GM12801 (cell line): ENCODE results near the gene FJX1.

Source experiments
- TF ChIP-seq, protein P1 (sequence below): IDR thresholded peaks from one replicate; pipeline ENCODE4 v1.5.1; 2011; ENCODE audit warnings: control low read depth; ENCODE audit not compliant: insufficient read length; ENCODE audit errors: extremely low read depth

Gene FJX1

GRCh38 chr11:35594680-35595079, 23.6 kb upstream of the FJX1 start:
- TF ChIP-seq, protein P1, sequence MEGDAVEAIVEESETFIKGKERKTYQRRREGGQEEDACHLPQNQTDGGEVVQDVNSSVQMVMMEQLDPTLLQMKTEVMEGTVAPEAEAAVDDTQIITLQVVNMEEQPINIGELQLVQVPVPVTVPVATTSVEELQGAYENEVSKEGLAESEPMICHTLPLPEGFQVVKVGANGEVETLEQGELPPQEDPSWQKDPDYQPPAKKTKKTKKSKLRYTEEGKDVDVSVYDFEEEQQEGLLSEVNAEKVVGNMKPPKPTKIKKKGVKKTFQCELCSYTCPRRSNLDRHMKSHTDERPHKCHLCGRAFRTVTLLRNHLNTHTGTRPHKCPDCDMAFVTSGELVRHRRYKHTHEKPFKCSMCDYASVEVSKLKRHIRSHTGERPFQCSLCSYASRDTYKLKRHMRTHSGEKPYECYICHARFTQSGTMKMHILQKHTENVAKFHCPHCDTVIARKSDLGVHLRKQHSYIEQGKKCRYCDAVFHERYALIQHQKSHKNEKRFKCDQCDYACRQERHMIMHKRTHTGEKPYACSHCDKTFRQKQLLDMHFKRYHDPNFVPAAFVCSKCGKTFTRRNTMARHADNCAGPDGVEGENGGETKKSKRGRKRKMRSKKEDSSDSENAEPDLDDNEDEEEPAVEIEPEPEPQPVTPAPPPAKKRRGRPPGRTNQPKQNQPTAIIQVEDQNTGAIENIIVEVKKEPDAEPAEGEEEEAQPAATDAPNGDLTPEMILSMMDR, result no peak

DNA sequence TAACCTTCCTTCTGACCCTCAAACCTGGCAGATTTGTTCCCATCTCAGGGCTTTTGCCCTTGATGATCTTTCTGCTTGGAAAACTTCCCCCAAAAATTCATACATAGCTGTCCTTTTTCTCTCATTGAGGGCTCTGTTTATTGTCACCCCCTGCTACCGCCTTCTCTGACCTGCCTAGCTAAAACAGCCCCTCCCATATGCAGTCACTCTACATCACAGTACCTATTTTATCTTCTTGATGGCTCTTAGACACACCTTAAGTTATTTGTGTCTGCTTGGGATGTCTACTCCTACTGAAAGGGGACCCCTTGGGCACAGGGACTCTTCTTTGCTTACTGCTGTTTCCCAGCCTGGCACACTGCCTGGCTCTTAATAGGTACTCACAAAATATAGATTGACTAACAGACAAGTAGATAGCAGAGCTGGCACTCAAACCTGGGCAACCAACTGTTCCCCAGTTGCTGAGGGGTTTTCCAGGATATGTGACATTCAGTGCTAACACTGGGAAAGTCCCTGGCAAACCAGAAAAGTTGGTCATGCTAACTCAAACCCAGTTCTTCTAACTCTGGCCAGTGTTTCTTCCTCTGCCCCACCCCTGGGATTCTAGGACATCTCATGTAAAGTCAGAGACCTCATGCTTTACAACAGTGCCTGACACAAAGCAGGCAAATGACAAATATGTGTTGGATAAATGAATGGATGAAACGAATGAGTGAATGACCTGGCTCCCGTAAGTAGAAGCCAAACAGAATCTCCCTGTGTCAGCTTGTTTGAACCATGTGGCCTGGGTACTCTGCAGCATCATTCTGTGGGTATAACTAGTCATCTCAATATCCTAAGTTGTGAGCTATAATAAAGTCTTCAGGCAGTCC, 19.8 kb upstream of the FJX1 start:
- TF ChIP-seq, protein P1, result no peak

- TF ChIP-seq, protein P1, result no peak
Measured at GRCh38 chr11:35600331-35600838, 17.9 kb upstream of the FJX1 start.

- TF ChIP-seq, protein P1, result no peak
Measured at GRCh38 chr11:35602160-35602793, 16.0 kb upstream of the FJX1 start.

DNA sequence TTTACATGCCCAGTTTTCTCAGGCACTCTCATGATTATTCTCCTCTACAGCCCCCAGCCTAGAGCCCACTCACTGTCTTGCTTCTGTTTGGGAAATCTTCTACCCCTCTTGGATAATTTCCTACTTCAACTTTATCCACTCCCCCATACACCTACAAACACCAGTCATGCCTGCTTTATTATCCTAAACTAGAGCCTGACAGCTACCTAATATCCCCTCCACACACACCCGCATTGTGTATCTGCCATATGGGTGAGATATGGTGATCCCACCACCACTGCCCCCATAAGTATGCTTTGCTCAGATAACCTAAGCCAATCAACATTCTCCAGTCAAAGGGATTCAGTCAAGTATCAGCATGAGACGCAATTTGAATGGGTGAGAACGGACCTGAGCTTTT, 15.3 kb upstream of the FJX1 start:
- TF ChIP-seq, protein P1, result no peak

DNA sequence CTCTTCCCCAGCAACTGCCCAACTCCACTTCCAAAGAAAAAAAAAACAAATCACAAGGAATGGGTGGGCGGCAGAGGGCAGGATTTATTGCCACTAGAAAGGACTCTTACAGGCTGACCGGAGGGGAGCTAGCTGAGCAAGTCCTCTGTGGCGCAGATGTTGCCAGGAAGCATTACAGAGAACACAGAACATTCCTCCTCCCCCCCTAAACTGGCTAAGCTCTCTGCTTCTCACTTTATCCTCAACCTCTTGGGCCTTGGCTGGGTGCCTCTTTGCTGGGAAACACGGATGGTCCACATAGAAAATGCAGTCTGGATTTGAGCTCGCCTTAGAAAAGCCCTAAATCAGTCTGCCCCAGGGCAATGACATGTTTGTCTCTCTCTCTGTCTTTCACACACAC, 12.6 kb upstream of the FJX1 start:
- TF ChIP-seq, protein P1, result no peak

GRCh38 chr11:35606206-35606605, 12.1 kb upstream of the FJX1 start:
- TF ChIP-seq, protein P1, result no peak
